Neural cell (in vitro differentiated cells): ENCODE data around the gene YTHDC2. TPM values are rescaled to one million over a fixed set of nuclear protein-coding genes. Genes with fewer than 3 reads are reported as not detected.

Experiments used
- H2AFZ ChIP-seq: fragments of 200-600, 300-800 bp; sonication (generic), shearing (Covaris generic); 2 replicates; pipeline ENCODE4 v1.6.0; 2014; ENCODE audit warnings: low read depth, mild to moderate bottlenecking, antibody characterized with exemption, low read length, moderate library complexity
- H3F3A ChIP-seq: fragments of 200-600 bp; shearing (Covaris generic); 2 replicates; pipeline ENCODE4 v1.6.1; 2016; ENCODE audit warnings: mild to moderate bottlenecking, moderate library complexity, mixed read lengths, antibody characterized with exemption, low read length; ENCODE audit not compliant: insufficient read depth, poor library complexity, severe bottlenecking
- H3K27ac ChIP-seq: fragments of 200-600, 300-800 bp; sonication (generic), shearing (Covaris generic); 2 replicates; pipeline ENCODE4 v1.5.1; 2014; ENCODE audit warnings: mild to moderate bottlenecking, low read length, moderate library complexity
- H3K27me3 ChIP-seq: fragments of 300-800, 200-600 bp; sonication (generic), shearing (Covaris generic); 2 replicates; pipeline ENCODE4 v1.6.0; 2014; ENCODE audit warnings: mild to moderate bottlenecking, low read depth, low read length, moderate library complexity; ENCODE audit not compliant: insufficient read depth
- H3K36me3 ChIP-seq: fragments of 300-800, 200-600 bp; sonication (generic), shearing (Covaris generic); 2 replicates; pipeline ENCODE4 v1.5.1; 2014; ENCODE audit warnings: mild to moderate bottlenecking, antibody characterized with exemption, low read length, moderate library complexity; ENCODE audit not compliant: insufficient read depth
- H3K4me2 ChIP-seq: fragments of 300-800, 200-600 bp; sonication (generic), shearing (Covaris generic); 2 replicates; pipeline ENCODE4 v1.6.0; 2014; ENCODE audit warnings: mild to moderate bottlenecking, low read length
- H3K4me3 ChIP-seq: fragments of 300-800, 200-600 bp; sonication (generic), shearing (Covaris generic); 2 replicates; pipeline ENCODE4 v1.5.1; 2014; ENCODE audit warnings: mild to moderate bottlenecking, low read length, moderate library complexity
- H3K79me2 ChIP-seq: fragments of 200-600 bp; shearing (Covaris generic); replicated peaks from 2 replicates; pipeline ENCODE4 v1.6.0; 2014; ENCODE audit warnings: mild to moderate bottlenecking, low read length, moderate library complexity; ENCODE audit not compliant: insufficient read depth
- H3K9ac ChIP-seq: fragments of 300-800, 200-600 bp; sonication (generic), shearing (Covaris generic); 2 replicates; pipeline ENCODE4 v1.6.1; 2016; ENCODE audit warnings: mild to moderate bottlenecking, low read length, mixed read lengths
- H3K9me2 ChIP-seq: fragments of 200-600 bp; shearing (Covaris generic); 2 replicates; pipeline ENCODE4 v1.6.1; 2016; ENCODE audit warnings: mild to moderate bottlenecking, low read length, mixed read lengths; ENCODE audit not compliant: insufficient read depth
- H3K9me3 ChIP-seq: fragments of 200-600, 300-800 bp; sonication (generic), shearing (Covaris generic); 2 replicates; pipeline ENCODE4 v1.6.1; 2016; ENCODE audit warnings: mild to moderate bottlenecking, mixed run types, low read length, moderate library complexity, mixed read lengths
- H4K20me1 ChIP-seq: fragments of 200-600 bp; shearing (Covaris generic); 2 replicates; pipeline ENCODE4 v1.6.1; 2016; ENCODE audit warnings: mild to moderate bottlenecking, mixed run types; ENCODE audit not compliant: insufficient read depth
- CTCF ChIP-seq: fragments of 450-650 bp; IDR thresholded peaks from 2 replicates; pipeline ENCODE4 v1.5.1; 2014; ENCODE audit warnings: antibody characterized with exemption, mild to moderate bottlenecking, moderate library complexity; ENCODE audit not compliant: poor library complexity, severe bottlenecking
- EP300 ChIP-seq: fragments of 450-650 bp; conservative IDR thresholded peaks from 2 replicates; pipeline ENCODE4 v1.6.1; 2014; ENCODE audit warnings: antibody characterized with exemption, mild to moderate bottlenecking, moderate library complexity; ENCODE audit not compliant: poor library complexity, severe bottlenecking
- EZH2 ChIP-seq: fragments of 200-600, 300-800 bp; shearing (Covaris generic), sonication (generic); IDR thresholded peaks from 2 replicates; pipeline ENCODE4 v1.6.1; 2014; ENCODE audit warnings: antibody characterized with exemption, low read length, borderline replicate concordance, mild to moderate bottlenecking; ENCODE audit not compliant: insufficient read depth, poor library complexity, severe bottlenecking
- MXI1 ChIP-seq: fragments of 450-650 bp; conservative IDR thresholded peaks from 2 replicates; pipeline ENCODE4 v1.6.1; 2014; ENCODE audit warnings: antibody characterized with exemption, mild to moderate bottlenecking; ENCODE audit not compliant: poor library complexity, severe bottlenecking
- POLR2AphosphoS5 ChIP-seq: IDR thresholded peaks from 2 replicates; pipeline ENCODE4 v1.6.1; 2012
- RAD21 ChIP-seq: fragments of 450-650 bp; conservative IDR thresholded peaks from 2 replicates; pipeline ENCODE4 v1.6.1; 2014; ENCODE audit warnings: antibody characterized with exemption, mild to moderate bottlenecking, moderate library complexity
- REST ChIP-seq: IDR thresholded peaks from 2 replicates; pipeline ENCODE4 v1.6.1; 2012; ENCODE audit warnings: borderline replicate concordance
- SMC3 ChIP-seq: fragments of 450-650 bp; conservative IDR thresholded peaks from 2 replicates; pipeline ENCODE4 v1.6.1; 2014; ENCODE audit warnings: antibody characterized with exemption, mild to moderate bottlenecking, moderate library complexity; ENCODE audit not compliant: poor library complexity
- TAF1 ChIP-seq: IDR thresholded peaks from 2 replicates; pipeline ENCODE4 v1.6.1; 2012; ENCODE audit warnings: low read depth
- polyA plus RNA-seq: library from polyadenylated mRNA; depleted of rRNA; stranded (reverse); fragments of >200 nt; gene quantifications from 2 replicates; pipeline ENCODE4 v1.2.3, GENCODE V29; 2014

YTHDC2 gene
- polyA plus RNA-seq, 1 donor from 2014 or later = 43.7 TPM

GRCh38 chr5:113578091-113578490, 64.6 kb downstream of the YTHDC2 start:
- no peak overlapping the region for H2AFZ ChIP-seq
- peaks cover 6% of the 10 kb centered on the region for H3K36me3 ChIP-seq
- TF ChIP-seq EZH2 = no peak
- no peak for TF ChIP-seq RAD21
- TF ChIP-seq SMC3 = no peak
- no peak for TF ChIP-seq MXI1
- no peak for TF ChIP-seq EP300
- no peak for TF ChIP-seq CTCF
- no peak for TF ChIP-seq TAF1
- no peak for TF ChIP-seq REST
- no peak for TF ChIP-seq POLR2AphosphoS5
- no peaks in the 10 kb centered on the region for H3K27me3 ChIP-seq
- no peaks in the 10 kb centered on the region for H3K9me2 ChIP-seq
- H3K4me2 ChIP-seq = no peak overlapping the region
- H4K20me1 ChIP-seq = no peaks in the 10 kb centered on the region
- H3F3A ChIP-seq = no peaks in the 10 kb centered on the region
- H3K9ac ChIP-seq = no peak overlapping the region
- H3K9me3 ChIP-seq = no peaks in the 10 kb centered on the region
- no peak overlapping the region for H3K27ac ChIP-seq
- H3K79me2 ChIP-seq = no peaks in the 10 kb centered on the region
- no peak overlapping the region for H3K4me3 ChIP-seq

- Histone ChIP-seq H3K36me3 (peaks cover 6% of the 10 kb centered on the region), H3K4me2 (no peak overlapping the region), H3K9me3 (no peaks in the 10 kb centered on the region), H3K79me2 (no peaks in the 10 kb centered on the region), H3K27me3 (no peaks in the 10 kb centered on the region), H3K27ac (no peak overlapping the region), H3K9me2 (no peaks in the 10 kb centered on the region), H2AFZ (no peak overlapping the region), H3K4me3 (no peak overlapping the region), H4K20me1 (no peaks in the 10 kb centered on the region), H3K9ac (no peak overlapping the region), H3F3A (no peaks in the 10 kb centered on the region)
- TF ChIP-seq MXI1 (no peak), SMC3 (no peak), EP300 (no peak), TAF1 (no peak), CTCF (no peak), POLR2AphosphoS5 (no peak), EZH2 (no peak), REST (no peak), RAD21 (no peak)
These were observed 67.9 kb downstream of the YTHDC2 start for GRCh38 chr5:113581388-113581787.
